Measurements from ENCODE around the gene UPF2. TPM values are rescaled to one million over a fixed set of nuclear protein-coding genes. Genes with fewer than 3 reads are reported as not detected.

UPF2 gene
- total and polyA plus RNA-seq, 2 of the 13 experiments (the other 11 are each of a cell fraction or from before 2014, with no cell fraction given), result 6.2 to 14.5 TPM

DNA sequence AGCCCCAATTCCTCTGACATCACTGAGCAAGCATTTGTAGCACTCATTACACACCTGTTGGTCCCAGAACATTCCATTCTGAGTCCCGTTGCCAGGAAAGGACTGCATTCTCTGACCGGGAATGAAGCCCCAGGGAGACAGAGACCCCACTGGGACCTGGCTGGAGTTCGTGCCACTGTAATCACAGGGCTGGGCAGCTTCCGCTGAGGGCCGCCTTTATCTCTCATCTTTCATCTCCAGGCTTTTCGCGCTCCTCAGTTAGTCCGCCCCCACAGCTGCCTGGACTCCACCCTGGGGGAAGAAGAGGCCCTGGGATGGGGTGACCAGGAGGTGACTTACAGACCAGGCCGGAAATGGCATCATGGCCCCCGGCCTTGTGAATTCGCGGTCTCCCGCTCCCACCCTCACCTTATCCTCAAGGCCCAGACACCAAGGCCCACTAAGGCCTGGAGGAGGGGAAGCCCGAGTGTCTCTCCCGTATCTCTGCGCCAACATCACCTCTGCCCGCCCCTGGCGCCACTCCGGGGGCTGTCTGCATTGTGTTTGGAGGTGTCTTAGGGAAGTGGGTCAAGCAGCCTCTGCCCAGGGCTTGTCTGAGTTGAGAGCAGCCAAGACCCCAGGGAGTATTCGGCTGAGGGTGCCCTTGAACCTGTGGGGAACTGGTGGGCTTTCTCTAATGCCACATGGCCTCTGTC is 144.1 kb downstream of the UPF2 start:
- H3K79me2 ChIP-seq (ENCODE audit: insufficient read depth, low read length), result no peaks in the 10 kb centered on the region
- H3K9me3 ChIP-seq (ENCODE audit: low read length), result no peaks in the 10 kb centered on the region
- POLR2A ChIA-PET, result interaction anchor here (0.6 to 2.2 kb wide), 6 partner anchors 14 to 180 kb away, joined by 3 to 9 read pairs (median 3); no protein-coding TSS in a partner anchor
- peak; percentile 89 for DNase-seq (ENCODE audit: low spot score)
- no peaks in the 10 kb centered on the region for H3K36me3 ChIP-seq (replicated peaks in 1 of 2; ENCODE audit: control insufficient read depth in 1 of 2, insufficient read depth in 2 of 2, low read length in 2 of 2)
- peak overlapping the region; percentile 10 for H3K27ac ChIP-seq (ENCODE audit: extremely low read length, insufficient read depth, low read length)
- H4K20me1 ChIP-seq (ENCODE audit: insufficient read depth, low read length), result no peaks in the 10 kb centered on the region
- H3K4me2 ChIP-seq (ENCODE audit: low read depth, low read length), result peak overlapping the region; percentile 72
- ATAC-seq, result peak; percentile 82
- no peaks in the 10 kb centered on the region for H3K27me3 ChIP-seq (ENCODE audit: control insufficient read depth in 1 of 2, insufficient read depth in 2 of 2, low read length in 2 of 2)
- peak overlapping the region in 2 of 3 experiments; percentile 3 to 49; a peak in 3 of 6 replicates for H3K4me3 ChIP-seq (replicated peaks in 1 of 3; ENCODE audit: insufficient read depth in 1 of 3, low read depth in 2 of 3, low read length in 3 of 3)
- peak overlapping the region; percentile 5; the same call in 1 of the 2 replicates for H3K9ac ChIP-seq (ENCODE audit: insufficient read depth, low read depth, low read length)
- FAIRE-seq, result no peak
- in situ Hi-C loops (cut with HindIII; ENCODE audit: extremely low pct_ligation_motif_present, low pct_unique_long_range_greater_than_20kb) (no loop called here), intact Hi-C loops (cut with micrococcal nuclease; ENCODE audit: unreplicated experiment) (no loop called here)
- BruUV-seq (replicated peaks), result TSS peak; percentile 72
- WGBS (ENCODE audit: low lambda C conversion rate), result 43% methylated on average over 7 of the region's 20 CpGs
- CTCF ChIA-PET (ENCODE audit: low intra/inter-chr PET ratio, low total read pairs), result no interaction called here
- peaks cover 49% of the 10 kb centered on the region for H3K4me1 ChIP-seq (ENCODE audit: insufficient read depth, low read length)
- no peak overlapping the region for H2AFZ ChIP-seq (ENCODE audit: low read length)
- no peak for TF ChIP-seq ARNT (IDR thresholded peaks at IDR 0.05)
- no peak for TF ChIP-seq NRL (CRISPR knock-in tag; IDR thresholded peaks at IDR 0.05; ENCODE audit: borderline replicate concordance)
- no peak for TF ChIP-seq KLF13 (CRISPR knock-in tag; IDR thresholded peaks at IDR 0.05)
- TF ChIP-seq, protein P1, sequence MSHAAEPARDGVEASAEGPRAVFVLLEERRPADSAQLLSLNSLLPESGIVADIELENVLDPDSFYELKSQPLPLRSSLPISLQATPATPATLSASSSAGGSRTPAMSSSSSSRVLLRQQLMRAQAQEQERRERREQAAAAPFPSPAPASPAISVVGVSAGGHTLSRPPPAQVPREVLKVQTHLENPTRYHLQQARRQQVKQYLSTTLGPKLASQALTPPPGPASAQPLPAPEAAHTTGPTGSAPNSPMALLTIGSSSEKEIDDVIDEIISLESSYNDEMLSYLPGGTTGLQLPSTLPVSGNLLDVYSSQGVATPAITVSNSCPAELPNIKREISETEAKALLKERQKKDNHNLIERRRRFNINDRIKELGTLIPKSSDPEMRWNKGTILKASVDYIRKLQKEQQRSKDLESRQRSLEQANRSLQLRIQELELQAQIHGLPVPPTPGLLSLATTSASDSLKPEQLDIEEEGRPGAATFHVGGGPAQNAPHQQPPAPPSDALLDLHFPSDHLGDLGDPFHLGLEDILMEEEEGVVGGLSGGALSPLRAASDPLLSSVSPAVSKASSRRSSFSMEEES (CRISPR knock-in tag; IDR thresholded peaks at IDR 0.05), result no peak
- TF ChIP-seq HNF4A (CRISPR knock-in tag; IDR thresholded peaks at IDR 0.05), result peak; percentile 47
- 0 out of 2 replicates have a peak, but pooled peaks have one; percentile 43 for TF ChIP-seq NR2F6 (IDR thresholded peaks at IDR 0.05)
- peak; percentile 62 for TF ChIP-seq NR2F6 (CRISPR knock-in tag; IDR thresholded peaks at IDR 0.05)
- TF ChIP-seq NR2F2 (IDR thresholded peaks at IDR 0.05; ENCODE audit: borderline replicate concordance, low read depth), result no peak
- TF ChIP-seq, protein P2, sequence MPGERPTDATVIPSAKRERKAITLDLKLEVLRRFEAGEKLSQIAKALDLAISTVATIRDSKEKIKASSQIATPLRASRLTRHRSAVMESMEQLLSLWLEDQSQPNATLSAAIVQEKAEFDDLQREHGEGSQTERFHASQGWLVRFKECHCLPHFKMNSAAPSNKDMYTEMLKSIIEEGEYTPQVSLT (CRISPR knock-in tag; IDR thresholded peaks at IDR 0.05; ENCODE audit: borderline replicate concordance, low read depth), result no peak
- TF ChIP-seq GABPA (IDR thresholded peaks at IDR 0.05; ENCODE audit: low read depth, low read length), result no peak
- peak; percentile 52; the same call in 1 of the 2 replicates for TF ChIP-seq GABPA (CRISPR knock-in tag; IDR thresholded peaks at IDR 0.05; ENCODE audit: low read depth)
- TF ChIP-seq MEIS2 (CRISPR knock-in tag; IDR thresholded peaks at IDR 0.05), result 0 out of 2 replicates have a peak, but pooled peaks have one; percentile 30
- TF ChIP-seq SKI (IDR thresholded peaks at IDR 0.05; ENCODE audit: partially characterized antibody), result no peak
- no peak for TF ChIP-seq THYN1 (CRISPR knock-in tag; IDR thresholded peaks at IDR 0.05; ENCODE audit: borderline replicate concordance, low read depth)
- no peak for TF ChIP-seq ZNF337 (CRISPR knock-in tag; IDR thresholded peaks at IDR 0.05; ENCODE audit: borderline replicate concordance, low read depth)
- no peak for TF ChIP-seq TEAD2 (CRISPR knock-in tag; IDR thresholded peaks at IDR 0.05)
- TF ChIP-seq, protein P3, sequence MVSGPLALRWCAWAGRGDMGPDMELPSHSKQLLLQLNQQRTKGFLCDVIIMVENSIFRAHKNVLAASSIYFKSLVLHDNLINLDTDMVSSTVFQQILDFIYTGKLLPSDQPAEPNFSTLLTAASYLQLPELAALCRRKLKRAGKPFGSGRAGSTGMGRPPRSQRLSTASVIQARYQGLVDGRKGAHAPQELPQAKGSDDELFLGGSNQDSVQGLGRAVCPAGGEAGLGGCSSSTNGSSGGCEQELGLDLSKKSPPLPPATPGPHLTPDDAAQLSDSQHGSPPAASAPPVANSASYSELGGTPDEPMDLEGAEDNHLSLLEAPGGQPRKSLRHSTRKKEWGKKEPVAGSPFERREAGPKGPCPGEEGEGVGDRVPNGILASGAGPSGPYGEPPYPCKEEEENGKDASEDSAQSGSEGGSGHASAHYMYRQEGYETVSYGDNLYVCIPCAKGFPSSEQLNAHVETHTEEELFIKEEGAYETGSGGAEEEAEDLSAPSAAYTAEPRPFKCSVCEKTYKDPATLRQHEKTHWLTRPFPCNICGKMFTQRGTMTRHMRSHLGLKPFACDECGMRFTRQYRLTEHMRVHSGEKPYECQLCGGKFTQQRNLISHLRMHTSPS (CRISPR knock-in tag; IDR thresholded peaks at IDR 0.05; ENCODE audit: low read depth), result peak; percentile 49; the same call in 1 of the 2 replicates
- TF ChIP-seq, protein P4, sequence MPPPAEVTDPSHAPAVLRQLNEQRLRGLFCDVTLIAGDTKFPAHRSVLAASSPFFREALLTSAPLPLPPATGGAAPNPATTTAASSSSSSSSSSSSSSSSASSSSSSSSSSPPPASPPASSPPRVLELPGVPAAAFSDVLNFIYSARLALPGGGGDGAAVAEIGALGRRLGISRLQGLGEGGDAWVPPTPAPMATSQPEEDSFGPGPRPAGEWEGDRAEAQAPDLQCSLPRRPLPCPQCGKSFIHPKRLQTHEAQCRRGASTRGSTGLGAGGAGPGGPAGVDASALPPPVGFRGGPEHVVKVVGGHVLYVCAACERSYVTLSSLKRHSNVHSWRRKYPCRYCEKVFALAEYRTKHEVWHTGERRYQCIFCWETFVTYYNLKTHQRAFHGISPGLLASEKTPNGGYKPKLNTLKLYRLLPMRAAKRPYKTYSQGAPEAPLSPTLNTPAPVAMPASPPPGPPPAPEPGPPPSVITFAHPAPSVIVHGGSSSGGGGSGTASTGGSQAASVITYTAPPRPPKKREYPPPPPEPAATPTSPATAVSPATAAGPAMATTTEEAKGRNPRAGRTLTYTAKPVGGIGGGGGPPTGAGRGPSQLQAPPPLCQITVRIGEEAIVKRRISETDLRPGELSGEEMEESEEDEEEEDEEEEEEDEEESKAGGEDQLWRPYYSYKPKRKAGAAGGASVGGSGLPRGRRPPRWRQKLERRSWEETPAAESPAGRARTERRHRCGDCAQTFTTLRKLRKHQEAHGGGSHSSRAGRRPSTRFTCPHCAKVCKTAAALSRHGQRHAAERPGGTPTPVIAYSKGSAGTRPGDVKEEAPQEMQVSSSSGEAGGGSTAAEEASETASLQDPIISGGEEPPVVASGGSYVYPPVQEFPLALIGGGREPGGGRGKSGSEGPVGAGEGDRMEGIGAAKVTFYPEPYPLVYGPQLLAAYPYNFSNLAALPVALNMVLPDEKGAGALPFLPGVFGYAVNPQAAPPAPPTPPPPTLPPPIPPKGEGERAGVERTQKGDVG (CRISPR knock-in tag; IDR thresholded peaks at IDR 0.05; ENCODE audit: borderline replicate concordance), result no peak
